Neural cell (in vitro differentiated cells): ENCODE measurements around the gene RAD9A.

ENCODE experiments used
- EP300 ChIP-seq: fragments of 450-650 bp; conservative IDR thresholded peaks from 2 replicates; pipeline ENCODE4 v1.6.1; 2014; ENCODE audit warnings: antibody characterized with exemption, mild to moderate bottlenecking, moderate library complexity; ENCODE audit not compliant: poor library complexity, severe bottlenecking
- EZH2 ChIP-seq: fragments of 200-600, 300-800 bp; shearing (Covaris generic), sonication (generic); IDR thresholded peaks from 2 replicates; pipeline ENCODE4 v1.6.1; 2014; ENCODE audit warnings: antibody characterized with exemption, low read length, borderline replicate concordance, mild to moderate bottlenecking; ENCODE audit not compliant: insufficient read depth, poor library complexity, severe bottlenecking
- MXI1 ChIP-seq: fragments of 450-650 bp; conservative IDR thresholded peaks from 2 replicates; pipeline ENCODE4 v1.6.1; 2014; ENCODE audit warnings: antibody characterized with exemption, mild to moderate bottlenecking; ENCODE audit not compliant: poor library complexity, severe bottlenecking
- POLR2AphosphoS5 ChIP-seq: IDR thresholded peaks from 2 replicates; pipeline ENCODE4 v1.6.1; 2012
- RAD21 ChIP-seq: fragments of 450-650 bp; conservative IDR thresholded peaks from 2 replicates; pipeline ENCODE4 v1.6.1; 2014; ENCODE audit warnings: antibody characterized with exemption, mild to moderate bottlenecking, moderate library complexity
- SMC3 ChIP-seq: fragments of 450-650 bp; conservative IDR thresholded peaks from 2 replicates; pipeline ENCODE4 v1.6.1; 2014; ENCODE audit warnings: antibody characterized with exemption, mild to moderate bottlenecking, moderate library complexity; ENCODE audit not compliant: poor library complexity
- TAF1 ChIP-seq: IDR thresholded peaks from 2 replicates; pipeline ENCODE4 v1.6.1; 2012; ENCODE audit warnings: low read depth
- TF ChIP-seq, protein P1 (sequence below): IDR thresholded peaks from 2 replicates; pipeline ENCODE4 v1.6.1; 2012; ENCODE audit warnings: borderline replicate concordance
- TF ChIP-seq, protein P2 (sequence below): fragments of 450-650 bp; IDR thresholded peaks from 2 replicates; pipeline ENCODE4 v1.5.1; 2014; ENCODE audit warnings: antibody characterized with exemption, mild to moderate bottlenecking, moderate library complexity; ENCODE audit not compliant: poor library complexity, severe bottlenecking

DNA sequence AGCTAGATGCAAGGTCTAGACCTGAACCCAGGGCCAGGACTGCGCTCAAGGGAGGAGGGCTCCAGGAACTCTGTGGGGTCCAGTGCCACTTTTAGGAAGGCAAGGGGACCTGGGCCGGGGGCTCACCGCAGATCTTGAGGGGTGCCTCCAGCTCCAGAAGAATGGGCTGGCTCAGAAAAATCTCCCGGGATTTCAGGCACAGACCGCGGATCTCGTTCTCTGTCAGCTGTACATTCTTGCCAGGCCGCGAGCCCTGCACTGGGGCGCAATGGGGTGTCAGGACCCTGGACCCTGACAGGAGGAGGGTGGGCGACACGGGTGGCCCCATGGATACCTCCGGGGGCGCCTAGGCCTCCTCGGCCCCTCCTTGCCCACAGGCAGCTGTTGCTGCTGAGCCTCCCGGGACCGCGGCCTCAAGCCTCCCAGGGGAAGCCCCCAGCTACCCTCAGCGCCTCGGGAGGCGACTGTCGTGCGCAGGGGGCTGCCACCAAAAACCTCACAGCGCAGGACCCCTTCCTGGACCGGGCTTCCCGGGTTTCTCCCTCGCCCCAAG, 9.2 kb downstream of the RAD9A start:
- TF ChIP-seq, protein P1, sequence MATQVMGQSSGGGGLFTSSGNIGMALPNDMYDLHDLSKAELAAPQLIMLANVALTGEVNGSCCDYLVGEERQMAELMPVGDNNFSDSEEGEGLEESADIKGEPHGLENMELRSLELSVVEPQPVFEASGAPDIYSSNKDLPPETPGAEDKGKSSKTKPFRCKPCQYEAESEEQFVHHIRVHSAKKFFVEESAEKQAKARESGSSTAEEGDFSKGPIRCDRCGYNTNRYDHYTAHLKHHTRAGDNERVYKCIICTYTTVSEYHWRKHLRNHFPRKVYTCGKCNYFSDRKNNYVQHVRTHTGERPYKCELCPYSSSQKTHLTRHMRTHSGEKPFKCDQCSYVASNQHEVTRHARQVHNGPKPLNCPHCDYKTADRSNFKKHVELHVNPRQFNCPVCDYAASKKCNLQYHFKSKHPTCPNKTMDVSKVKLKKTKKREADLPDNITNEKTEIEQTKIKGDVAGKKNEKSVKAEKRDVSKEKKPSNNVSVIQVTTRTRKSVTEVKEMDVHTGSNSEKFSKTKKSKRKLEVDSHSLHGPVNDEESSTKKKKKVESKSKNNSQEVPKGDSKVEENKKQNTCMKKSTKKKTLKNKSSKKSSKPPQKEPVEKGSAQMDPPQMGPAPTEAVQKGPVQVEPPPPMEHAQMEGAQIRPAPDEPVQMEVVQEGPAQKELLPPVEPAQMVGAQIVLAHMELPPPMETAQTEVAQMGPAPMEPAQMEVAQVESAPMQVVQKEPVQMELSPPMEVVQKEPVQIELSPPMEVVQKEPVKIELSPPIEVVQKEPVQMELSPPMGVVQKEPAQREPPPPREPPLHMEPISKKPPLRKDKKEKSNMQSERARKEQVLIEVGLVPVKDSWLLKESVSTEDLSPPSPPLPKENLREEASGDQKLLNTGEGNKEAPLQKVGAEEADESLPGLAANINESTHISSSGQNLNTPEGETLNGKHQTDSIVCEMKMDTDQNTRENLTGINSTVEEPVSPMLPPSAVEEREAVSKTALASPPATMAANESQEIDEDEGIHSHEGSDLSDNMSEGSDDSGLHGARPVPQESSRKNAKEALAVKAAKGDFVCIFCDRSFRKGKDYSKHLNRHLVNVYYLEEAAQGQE: no peak
- TF ChIP-seq EP300: no peak
- TF ChIP-seq, protein P2, sequence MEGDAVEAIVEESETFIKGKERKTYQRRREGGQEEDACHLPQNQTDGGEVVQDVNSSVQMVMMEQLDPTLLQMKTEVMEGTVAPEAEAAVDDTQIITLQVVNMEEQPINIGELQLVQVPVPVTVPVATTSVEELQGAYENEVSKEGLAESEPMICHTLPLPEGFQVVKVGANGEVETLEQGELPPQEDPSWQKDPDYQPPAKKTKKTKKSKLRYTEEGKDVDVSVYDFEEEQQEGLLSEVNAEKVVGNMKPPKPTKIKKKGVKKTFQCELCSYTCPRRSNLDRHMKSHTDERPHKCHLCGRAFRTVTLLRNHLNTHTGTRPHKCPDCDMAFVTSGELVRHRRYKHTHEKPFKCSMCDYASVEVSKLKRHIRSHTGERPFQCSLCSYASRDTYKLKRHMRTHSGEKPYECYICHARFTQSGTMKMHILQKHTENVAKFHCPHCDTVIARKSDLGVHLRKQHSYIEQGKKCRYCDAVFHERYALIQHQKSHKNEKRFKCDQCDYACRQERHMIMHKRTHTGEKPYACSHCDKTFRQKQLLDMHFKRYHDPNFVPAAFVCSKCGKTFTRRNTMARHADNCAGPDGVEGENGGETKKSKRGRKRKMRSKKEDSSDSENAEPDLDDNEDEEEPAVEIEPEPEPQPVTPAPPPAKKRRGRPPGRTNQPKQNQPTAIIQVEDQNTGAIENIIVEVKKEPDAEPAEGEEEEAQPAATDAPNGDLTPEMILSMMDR: no peak
- no peak for TF ChIP-seq POLR2AphosphoS5
- no peak for TF ChIP-seq SMC3
- no peak for TF ChIP-seq EZH2
- TF ChIP-seq TAF1: no peak
- TF ChIP-seq MXI1: no peak
- no peak for TF ChIP-seq RAD21
